ENCODE data around the gene FAT4.

DNA sequence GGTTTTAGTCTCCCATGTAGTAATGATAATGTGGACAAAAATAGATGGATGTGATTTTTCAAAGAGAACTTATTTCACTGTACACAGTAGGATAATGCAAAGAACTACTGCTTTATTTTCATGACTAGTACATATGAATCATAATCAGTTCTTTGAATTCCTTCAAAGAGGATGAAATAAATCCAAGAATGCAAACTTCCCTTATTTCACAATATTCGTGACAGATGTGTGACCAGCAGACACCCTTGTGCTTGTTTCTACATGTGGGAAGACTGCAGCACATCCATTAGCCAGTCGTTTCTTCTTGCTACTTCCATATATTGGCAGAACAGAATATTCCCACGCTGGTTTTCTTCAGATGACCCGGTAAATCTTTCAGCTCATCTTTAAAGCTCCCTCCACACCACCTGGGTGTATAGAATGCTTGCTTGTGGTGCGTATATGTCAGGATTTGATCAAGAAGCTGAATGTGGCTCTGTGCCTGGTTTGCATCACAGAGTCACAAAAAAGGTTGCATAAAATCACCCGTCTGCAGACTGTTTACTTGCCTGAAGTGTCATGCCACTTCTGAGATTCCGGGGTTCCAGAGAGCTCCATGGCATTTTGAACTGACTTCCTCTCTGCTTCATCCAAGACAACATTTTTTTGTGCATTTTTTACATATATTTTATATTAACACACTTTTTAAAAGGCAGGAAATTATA is 47.7 kb upstream of the FAT4 start:
- TF ChIP-seq, protein P1, sequence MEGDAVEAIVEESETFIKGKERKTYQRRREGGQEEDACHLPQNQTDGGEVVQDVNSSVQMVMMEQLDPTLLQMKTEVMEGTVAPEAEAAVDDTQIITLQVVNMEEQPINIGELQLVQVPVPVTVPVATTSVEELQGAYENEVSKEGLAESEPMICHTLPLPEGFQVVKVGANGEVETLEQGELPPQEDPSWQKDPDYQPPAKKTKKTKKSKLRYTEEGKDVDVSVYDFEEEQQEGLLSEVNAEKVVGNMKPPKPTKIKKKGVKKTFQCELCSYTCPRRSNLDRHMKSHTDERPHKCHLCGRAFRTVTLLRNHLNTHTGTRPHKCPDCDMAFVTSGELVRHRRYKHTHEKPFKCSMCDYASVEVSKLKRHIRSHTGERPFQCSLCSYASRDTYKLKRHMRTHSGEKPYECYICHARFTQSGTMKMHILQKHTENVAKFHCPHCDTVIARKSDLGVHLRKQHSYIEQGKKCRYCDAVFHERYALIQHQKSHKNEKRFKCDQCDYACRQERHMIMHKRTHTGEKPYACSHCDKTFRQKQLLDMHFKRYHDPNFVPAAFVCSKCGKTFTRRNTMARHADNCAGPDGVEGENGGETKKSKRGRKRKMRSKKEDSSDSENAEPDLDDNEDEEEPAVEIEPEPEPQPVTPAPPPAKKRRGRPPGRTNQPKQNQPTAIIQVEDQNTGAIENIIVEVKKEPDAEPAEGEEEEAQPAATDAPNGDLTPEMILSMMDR (IDR thresholded peaks at IDR 0.05; ENCODE audit: insufficient read depth, low read length, poor library complexity, severe bottlenecking), result no peak
- no peak for TF ChIP-seq EZH2phosphoT487 (conservative IDR thresholded peaks at IDR 0.05; ENCODE audit: low read length)

Measured in SU-DHL-6 (cell line).